ENCODE results near the gene CNPPD1. TPM values are rescaled to one million over a fixed set of nuclear protein-coding genes. Genes with fewer than 3 reads are reported as not detected.

Gene CNPPD1
- total RNA-seq, 1 experiment from 2014 or later, result 33.9 TPM

DNA sequence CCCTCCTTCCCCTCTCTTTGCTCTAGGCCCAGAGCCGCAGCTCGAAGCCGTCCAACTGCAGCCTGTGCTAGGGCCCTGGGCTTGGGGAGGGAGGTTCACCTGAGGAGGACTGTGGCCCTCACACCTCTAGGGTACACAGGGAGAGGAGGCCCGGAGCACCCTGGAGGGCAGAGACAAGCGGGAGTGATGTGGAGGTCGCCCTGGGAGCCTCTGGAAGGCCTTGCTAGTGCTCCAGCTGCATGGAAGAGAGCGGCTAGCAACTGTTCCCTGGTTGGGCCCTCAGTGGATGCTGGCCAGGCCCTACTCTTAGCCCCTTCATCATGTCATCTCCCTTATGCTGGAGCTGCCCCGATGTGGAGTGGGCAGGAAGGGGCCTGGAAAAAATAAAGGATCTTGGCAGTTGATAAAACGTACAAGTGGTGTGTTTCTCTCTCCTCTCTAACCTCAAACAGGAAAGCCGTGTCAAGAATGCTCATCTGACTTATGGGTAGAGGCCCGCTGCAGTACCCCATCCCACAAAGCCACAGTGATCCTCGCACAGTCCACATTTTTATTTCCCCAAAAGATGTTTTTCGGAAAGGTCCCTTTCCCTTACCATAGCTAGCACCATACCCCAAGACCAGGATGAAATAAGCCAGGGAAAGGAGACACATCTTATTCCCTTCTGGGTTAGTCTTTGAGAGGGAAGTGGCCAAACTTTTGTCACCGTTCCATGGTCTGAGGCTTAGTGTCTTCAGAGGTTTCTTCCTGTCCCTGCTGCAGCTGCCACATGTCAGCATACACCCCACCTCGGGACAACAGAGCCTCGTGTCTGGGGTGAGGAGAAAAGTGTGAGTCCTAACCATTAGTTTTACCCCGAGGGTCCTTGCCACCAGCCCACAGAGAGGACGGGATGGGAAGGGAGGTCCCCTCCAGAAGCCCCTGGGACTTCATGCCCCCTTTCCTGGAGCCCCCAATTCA lies 32.8 kb upstream of the CNPPD1 start:
- CTCF ChIA-PET, result interaction anchor here (1.0 to 1.2 kb wide), 2 partner anchors 86 to 333 kb away, joined by 4 to 9 read pairs; no protein-coding TSS in a partner anchor
- TF ChIP-seq, protein P1, sequence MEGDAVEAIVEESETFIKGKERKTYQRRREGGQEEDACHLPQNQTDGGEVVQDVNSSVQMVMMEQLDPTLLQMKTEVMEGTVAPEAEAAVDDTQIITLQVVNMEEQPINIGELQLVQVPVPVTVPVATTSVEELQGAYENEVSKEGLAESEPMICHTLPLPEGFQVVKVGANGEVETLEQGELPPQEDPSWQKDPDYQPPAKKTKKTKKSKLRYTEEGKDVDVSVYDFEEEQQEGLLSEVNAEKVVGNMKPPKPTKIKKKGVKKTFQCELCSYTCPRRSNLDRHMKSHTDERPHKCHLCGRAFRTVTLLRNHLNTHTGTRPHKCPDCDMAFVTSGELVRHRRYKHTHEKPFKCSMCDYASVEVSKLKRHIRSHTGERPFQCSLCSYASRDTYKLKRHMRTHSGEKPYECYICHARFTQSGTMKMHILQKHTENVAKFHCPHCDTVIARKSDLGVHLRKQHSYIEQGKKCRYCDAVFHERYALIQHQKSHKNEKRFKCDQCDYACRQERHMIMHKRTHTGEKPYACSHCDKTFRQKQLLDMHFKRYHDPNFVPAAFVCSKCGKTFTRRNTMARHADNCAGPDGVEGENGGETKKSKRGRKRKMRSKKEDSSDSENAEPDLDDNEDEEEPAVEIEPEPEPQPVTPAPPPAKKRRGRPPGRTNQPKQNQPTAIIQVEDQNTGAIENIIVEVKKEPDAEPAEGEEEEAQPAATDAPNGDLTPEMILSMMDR (IDR thresholded peaks at IDR 0.05; ENCODE audit: unreplicated experiment), result no peak
- no TSS peak for BruUV-seq (replicated peaks)

DNA sequence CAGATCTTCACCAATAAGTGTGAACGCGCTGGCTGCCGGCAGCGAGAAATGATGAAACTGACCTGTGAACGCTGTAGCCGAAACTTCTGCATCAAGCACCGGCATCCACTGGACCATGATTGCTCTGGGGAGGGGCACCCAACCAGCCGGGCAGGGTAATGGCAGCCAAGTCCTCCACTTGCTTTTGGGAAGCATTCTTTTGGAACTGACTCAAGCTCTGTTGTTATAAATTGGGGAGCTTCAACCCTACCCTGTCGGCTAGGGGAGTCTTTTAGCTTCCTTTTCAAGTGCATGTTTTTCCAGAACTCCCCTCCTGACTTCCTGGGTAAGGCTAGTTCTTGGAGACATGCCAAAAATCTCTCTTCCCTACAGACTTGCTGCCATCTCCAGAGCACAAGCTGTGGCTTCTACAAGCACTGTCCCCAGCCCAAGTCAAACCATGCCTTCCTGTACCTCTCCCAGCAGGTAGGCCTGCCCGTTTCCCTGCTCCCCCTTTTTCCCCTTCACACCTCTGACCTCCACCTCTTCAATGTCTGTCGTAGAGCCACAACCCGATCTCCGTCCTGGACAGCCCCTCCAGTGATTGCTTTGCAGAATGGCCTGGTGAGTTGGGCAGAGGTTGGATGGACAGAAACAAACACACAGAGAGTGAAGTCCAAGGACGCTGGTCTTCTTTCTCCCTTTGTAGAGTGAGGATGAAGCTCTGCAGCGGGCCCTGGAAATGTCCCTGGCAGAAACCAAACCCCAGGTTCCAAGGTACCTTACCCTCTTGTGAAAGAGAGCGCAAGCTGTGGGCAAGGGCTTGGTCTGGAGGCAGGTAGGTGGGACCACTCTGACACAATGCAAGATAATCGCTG lies 31.4 kb upstream of the CNPPD1 start:
- Mint-ChIP-seq H3K36me3 (ENCODE audit: insufficient read depth, unreplicated experiment) (peaks cover 42% of the 10 kb centered on the region), H3K4me3 (ENCODE audit: unreplicated experiment) (peak overlapping the region; percentile 88), H3K27me3 (ENCODE audit: insufficient read depth, unreplicated experiment) (no peaks in the 10 kb centered on the region), H3K27ac (ENCODE audit: low read depth, unreplicated experiment) (peak overlapping the region; percentile 46), H3K4me1 (ENCODE audit: insufficient read depth, unreplicated experiment) (peaks cover 15% of the 10 kb centered on the region), H3K9me3 (ENCODE audit: unreplicated experiment) (no peaks in the 10 kb centered on the region)
- peak; percentile 21 for DNase-seq (ENCODE audit: unreplicated experiment)
- POLR2A ChIA-PET, result interaction anchor here (1.5 to 4.5 kb wide), 8 partner anchors 10 to 37 kb away, joined by 5 to 64 read pairs (median 14); partner anchors contain the start of genes ABCB6, ANKZF1, ATG9A and CNPPD1
- intact Hi-C loops (cut with micrococcal nuclease), result no loop called here
- CTCF ChIA-PET, result interaction anchor here (0.7 to 1.4 kb wide), 6 partner anchors 32 to 331 kb away, joined by 3 to 9 read pairs (median 6); no protein-coding TSS in a partner anchor
- no TSS peak for BruUV-seq (replicated peaks)
- TF ChIP-seq, protein P1 (IDR thresholded peaks at IDR 0.05; ENCODE audit: unreplicated experiment), result no peak

More for the DNA sequence above, 32.8 kb upstream of the CNPPD1 start:
- intact Hi-C loops (cut with micrococcal nuclease), result no loop called here
- POLR2A ChIA-PET, result interaction anchor here (2.7 to 4.5 kb wide), 4 partner anchors 9 to 33 kb away, joined by 12 to 64 read pairs (median 48); partner anchors contain the start of genes ABCB6, ANKZF1, ATG9A and CNPPD1
- Mint-ChIP-seq H3K4me1 (ENCODE audit: insufficient read depth, unreplicated experiment) (peaks cover 15% of the 10 kb centered on the region), H3K27ac (ENCODE audit: low read depth, unreplicated experiment) (peak overlapping the region; percentile 27), H3K4me3 (ENCODE audit: unreplicated experiment) (no peak overlapping the region), H3K36me3 (ENCODE audit: insufficient read depth, unreplicated experiment) (peaks cover 55% of the 10 kb centered on the region), H3K27me3 (ENCODE audit: insufficient read depth, unreplicated experiment) (no peaks in the 10 kb centered on the region), H3K9me3 (ENCODE audit: unreplicated experiment) (no peaks in the 10 kb centered on the region)
- no peak for DNase-seq (ENCODE audit: unreplicated experiment)

DNA sequence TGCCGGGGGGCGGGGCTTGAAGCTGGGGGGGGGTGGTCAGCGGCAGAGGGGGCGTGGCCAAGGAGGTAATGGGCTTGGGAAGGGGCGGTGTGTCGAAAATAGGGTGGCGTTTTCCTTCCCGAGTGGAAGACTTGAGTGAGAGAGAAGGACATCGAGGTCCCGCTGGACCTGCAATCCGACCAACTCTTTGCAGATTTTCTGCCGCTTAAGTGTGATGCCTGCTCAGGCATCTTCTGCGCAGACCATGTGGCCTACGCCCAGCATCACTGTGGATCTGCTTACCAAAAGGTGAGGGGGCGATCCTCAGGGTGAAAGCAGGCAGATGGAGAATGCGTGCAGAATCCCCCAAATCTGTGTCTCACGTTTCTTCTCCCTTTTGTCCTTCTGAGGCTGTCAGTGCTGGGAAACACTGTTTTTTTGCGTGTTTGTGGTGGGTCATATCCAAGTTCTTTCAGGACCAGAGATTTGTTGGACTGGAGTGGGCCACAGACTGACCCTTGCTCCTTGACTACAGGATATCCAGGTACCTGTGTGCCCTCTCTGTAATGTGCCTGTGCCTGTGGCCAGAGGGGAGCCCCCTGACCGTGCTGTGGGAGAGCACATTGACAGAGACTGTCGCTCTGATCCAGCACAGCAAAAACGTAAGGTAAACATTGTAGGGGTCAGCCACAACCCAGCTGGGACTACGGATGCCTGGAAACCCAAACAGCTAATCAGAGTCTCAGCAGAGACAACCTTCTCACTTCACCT lies 30.6 kb upstream of the CNPPD1 start:
- TF ChIP-seq, protein P1 (IDR thresholded peaks at IDR 0.05; ENCODE audit: unreplicated experiment), result no peak
- Mint-ChIP-seq H3K27me3 (ENCODE audit: insufficient read depth, unreplicated experiment) (no peaks in the 10 kb centered on the region), H3K4me1 (ENCODE audit: insufficient read depth, unreplicated experiment) (peaks cover 15% of the 10 kb centered on the region), H3K9me3 (ENCODE audit: unreplicated experiment) (no peaks in the 10 kb centered on the region), H3K4me3 (ENCODE audit: unreplicated experiment) (peak overlapping the region; percentile 88), H3K36me3 (ENCODE audit: insufficient read depth, unreplicated experiment) (peaks cover 40% of the 10 kb centered on the region), H3K27ac (ENCODE audit: low read depth, unreplicated experiment) (peak overlapping the region; percentile 46)
- no TSS peak for BruUV-seq (replicated peaks)
- ChIA-PET CTCF (interaction anchor here (0.9 to 1.4 kb wide), 3 partner anchors 31 to 87 kb away, joined by 5 to 8 read pairs (median 6); no protein-coding TSS in a partner anchor), POLR2A (interaction anchor here (0.6 to 4.5 kb wide), 17 partner anchors 10 to 92 kb away, joined by 3 to 64 read pairs (median 10); partner anchors contain the start of genes ABCB6, ANKZF1, ATG9A and CNPPD1)
- intact Hi-C loops (cut with micrococcal nuclease), result no loop called here
- no peak for DNase-seq (ENCODE audit: unreplicated experiment)

Data from MCF 10A (cell line).